ENCODE data around the gene HPSE.

Gene HPSE

GRCh38 chr4:83247415-83248357 lies 87.0 kb downstream of the HPSE start:
- no peak for DNase-seq (ENCODE audit: low read depth)

Measured in stimulated activated CD8-positive, alpha-beta memory T cell treated with anti-CD3 and anti-CD28 coated beads, Interleukin-15, amount 100 ng/mL, for 24 hours (primary cell).